Measurements from ENCODE around the gene MAN2A1.

- TF ChIP-seq POLR2A (IDR thresholded peaks at IDR 0.05; ENCODE audit: borderline replicate concordance, extremely low read depth, insufficient read depth, insufficient read length): no peak
- no peak for TF ChIP-seq EZH2 (IDR thresholded peaks at IDR 0.05)
- TF ChIP-seq REST (IDR thresholded peaks at IDR 0.05; ENCODE audit: low read depth): no peak
- TF ChIP-seq CTCF (IDR thresholded peaks at IDR 0.05 in 2 of 3, conservative IDR thresholded peaks at IDR 0.05 in 1 of 3; ENCODE audit: borderline replicate concordance in 1 of 3, insufficient read depth in 1 of 3, low read depth in 2 of 3, low read length in 2 of 3): no peak
Measured at GRCh38 chr5:109654455-109654854, 35.3 kb upstream of the MAN2A1 start.

All from HCT116 (cell line).